ENCODE data around the gene ABTB2.

- TF ChIP-seq, protein P1, sequence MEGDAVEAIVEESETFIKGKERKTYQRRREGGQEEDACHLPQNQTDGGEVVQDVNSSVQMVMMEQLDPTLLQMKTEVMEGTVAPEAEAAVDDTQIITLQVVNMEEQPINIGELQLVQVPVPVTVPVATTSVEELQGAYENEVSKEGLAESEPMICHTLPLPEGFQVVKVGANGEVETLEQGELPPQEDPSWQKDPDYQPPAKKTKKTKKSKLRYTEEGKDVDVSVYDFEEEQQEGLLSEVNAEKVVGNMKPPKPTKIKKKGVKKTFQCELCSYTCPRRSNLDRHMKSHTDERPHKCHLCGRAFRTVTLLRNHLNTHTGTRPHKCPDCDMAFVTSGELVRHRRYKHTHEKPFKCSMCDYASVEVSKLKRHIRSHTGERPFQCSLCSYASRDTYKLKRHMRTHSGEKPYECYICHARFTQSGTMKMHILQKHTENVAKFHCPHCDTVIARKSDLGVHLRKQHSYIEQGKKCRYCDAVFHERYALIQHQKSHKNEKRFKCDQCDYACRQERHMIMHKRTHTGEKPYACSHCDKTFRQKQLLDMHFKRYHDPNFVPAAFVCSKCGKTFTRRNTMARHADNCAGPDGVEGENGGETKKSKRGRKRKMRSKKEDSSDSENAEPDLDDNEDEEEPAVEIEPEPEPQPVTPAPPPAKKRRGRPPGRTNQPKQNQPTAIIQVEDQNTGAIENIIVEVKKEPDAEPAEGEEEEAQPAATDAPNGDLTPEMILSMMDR (IDR thresholded peaks at IDR 0.05; ENCODE audit: poor library complexity): no peak
- no peak for TF ChIP-seq EZH2 (IDR thresholded peaks at IDR 0.05; ENCODE audit: borderline replicate concordance)
- no peak for TF ChIP-seq EZH2phosphoT487 (IDR thresholded peaks at IDR 0.05; ENCODE audit: low read depth, severe bottlenecking, unreplicated experiment)
These were observed 79.0 kb downstream of the ABTB2 start for GRCh38 chr11:34278693-34279297.
